Kasumi-1 (cell line): ENCODE results near the gene DLGAP1.

ENCODE experiments used
- DNase-seq, 2 experiments: peaks; one replicate each; lab custom pipeline; 2025; lab: John Stamatoyannopoulos, UW

The DLGAP1 gene

DNA sequence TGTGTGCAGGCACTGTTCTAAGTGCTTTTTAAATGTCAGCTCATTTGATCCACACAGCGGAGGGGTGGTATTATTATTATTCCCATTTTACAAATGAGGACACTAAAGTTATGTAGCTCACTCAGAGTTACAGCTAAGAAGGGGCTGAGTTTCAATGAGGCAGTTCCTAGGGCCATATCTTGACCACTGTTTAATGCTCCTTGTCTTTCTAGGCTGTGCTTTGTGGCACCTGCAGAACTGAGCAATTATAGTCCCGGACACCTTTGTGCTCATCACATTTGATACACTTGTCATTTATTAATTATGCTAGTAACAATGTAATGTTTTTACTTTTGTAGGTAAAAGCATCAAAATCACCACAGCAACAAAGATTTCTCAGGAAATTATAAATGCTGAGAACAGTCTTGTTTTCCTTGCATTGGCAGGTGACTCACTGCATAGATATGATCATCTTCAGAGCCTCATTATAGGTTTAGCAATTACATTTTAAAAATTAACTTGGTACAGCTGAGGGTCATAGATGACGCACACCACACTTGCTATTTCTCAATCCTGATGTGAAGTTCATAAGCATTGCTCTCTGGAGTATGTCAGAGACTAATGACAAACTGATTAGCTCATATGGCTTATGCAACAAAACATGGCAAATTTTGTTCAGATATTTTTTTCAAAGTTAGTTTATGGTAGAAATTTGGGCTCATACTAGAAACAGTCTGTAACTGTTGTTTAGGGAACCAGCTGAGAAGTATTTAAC, 638.3 kb downstream of the DLGAP1 start:
- DNase-seq, result no peak

DNA sequence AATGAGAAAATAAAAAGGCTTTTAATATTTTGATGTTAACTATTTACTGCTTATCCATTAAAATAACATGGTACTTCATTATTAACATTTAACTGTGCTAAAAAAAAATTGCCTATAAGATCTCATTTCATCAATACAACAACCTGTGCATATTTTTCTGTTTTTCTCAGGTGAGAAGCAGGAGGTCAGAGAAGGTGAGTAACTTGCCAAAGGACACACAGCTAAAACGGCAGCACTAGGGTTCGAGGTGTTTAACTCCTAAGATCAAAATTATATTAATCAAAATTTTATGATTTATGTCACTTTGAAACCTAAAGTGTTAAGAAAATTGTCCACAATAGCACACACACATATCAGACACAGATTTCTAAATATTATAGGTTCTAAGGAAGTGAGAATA, 639.1 kb downstream of the DLGAP1 start:
- no peak for DNase-seq

DNA sequence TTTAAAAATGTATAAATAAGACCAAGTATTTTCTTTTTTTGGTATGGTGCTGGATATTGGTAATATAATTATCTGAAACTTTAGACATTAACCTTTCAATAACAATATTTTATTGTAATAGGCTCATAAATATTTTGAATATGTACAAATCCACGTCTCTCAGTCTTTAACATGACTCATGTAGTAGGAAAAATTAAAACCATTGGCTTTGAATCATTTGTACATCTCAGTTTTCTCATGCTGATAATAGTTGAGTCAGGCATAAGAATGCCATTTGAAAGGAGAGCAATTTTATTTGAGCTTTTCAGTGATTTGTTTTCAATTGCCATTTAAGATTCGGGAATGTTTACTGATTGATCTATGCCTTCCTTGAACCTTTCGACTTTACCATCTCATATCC, 640.3 kb downstream of the DLGAP1 start:
- DNase-seq, result no peak

DNA sequence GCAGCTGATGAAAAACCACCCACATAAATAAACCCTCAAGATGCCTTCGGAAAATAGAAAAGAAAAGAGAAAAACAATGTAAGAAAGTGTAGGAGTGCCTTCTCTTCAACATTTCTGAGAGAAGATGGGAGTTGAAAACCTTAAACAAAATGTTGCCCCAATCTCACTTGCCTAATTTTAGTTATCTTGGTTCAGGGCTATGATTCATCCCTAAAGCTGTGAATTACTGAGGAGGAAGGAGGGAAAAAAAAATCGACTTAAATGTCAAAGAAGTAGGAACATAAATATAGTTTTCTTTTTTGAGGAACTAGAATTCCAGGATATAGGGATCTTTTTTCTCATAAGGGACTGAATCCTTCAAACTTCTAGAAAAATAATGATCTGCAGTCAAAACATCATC, 644.8 kb downstream of the DLGAP1 start:
- DNase-seq, result no peak

DNA sequence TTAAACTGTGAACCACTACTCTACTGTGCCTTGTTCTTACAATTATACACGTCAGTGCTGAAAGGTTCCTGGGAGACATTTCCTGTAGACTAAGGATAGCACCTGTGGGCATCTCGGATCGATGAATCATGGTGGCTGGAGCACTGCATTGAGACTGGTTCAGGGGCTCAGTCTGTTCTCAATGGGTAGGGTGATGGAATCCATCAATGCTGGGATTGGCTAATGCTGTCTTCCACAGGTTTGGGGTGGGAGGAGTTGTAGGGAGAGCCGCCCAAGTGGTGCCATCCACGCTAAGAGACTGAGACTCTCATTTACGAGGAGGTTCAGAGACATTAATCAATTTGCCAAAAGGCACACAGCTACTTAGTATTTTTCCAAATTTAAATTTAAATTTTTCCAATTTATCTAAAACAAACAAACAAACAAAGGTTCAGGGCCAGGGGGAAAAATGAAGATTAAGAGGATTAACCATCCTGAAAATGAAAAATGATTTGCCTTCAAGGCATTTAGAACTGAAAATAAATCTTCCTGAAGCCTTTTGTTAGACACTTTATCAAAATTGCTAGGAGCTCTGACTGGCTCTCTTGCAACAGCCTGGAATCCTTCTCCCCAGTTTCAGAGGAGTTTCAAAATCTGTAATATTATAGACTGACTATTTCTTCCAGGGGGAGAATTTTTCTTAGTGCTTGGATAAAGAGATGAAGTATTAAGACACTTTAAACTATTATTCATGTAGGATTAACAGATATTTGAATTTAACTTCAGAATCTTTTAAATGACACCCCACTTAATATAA, 645.9 kb downstream of the DLGAP1 start:
- no peak for DNase-seq

DNA sequence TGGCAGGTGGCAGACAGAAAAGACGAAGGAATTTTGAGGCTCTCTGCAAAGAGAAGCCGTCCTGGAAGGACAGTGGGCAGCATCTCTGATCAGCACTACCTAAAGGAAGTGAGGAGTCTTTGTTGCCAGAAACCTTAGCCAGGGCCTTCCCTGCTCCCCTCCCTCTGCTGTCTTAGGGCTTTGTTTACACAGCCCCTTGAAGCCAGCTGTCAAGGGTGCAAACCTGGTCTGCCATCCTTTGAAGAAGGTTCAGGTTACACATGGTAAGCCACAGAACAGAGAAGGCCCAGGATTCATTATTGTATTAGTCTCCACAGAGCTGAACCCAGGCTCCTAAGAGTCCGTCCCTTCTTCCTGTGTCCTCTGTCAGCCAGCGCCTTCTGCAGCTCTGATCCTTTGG, 648.5 kb downstream of the DLGAP1 start:
- DNase-seq, result no peak

DNA sequence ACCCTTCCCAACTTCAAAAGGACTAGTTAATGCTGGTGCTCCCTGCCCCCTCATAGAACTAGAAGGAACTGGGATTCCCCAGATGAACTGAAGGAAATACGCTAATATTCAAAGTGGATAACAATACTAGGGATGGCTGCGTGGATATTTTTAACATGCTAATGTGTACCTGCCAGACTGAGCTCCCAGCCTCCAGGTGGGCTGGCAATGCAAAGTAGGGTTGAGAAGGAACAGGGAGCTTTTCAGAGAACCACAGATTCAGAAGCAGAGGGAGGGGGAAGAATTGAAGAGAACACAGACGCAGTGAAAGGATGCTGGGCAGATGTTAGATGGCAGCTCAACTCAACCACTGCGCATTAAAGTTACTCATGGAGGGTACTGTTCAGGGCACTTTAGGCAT, 650.8 kb downstream of the DLGAP1 start:
- no peak for DNase-seq

DNA sequence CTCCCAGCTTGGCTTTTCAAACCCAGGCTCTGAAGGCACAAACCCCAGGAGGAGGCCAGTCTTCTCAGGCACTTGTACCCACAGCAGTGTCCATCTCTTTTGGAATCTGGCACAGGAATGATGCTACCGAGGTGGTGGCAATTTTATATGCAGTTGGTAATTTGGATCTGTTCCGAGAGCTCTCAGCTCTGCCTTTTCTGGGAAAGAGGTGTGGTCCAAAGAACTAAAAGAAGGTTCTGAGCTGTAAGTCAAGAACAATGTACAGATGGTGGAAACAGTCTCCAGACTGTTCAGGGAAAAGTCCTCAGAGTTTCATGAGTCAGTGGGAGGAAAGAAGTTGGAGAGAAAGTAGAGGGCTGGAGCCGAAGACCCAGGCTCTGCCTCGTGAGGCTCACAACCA, 651.8 kb downstream of the DLGAP1 start:
- no peak for DNase-seq

DNA sequence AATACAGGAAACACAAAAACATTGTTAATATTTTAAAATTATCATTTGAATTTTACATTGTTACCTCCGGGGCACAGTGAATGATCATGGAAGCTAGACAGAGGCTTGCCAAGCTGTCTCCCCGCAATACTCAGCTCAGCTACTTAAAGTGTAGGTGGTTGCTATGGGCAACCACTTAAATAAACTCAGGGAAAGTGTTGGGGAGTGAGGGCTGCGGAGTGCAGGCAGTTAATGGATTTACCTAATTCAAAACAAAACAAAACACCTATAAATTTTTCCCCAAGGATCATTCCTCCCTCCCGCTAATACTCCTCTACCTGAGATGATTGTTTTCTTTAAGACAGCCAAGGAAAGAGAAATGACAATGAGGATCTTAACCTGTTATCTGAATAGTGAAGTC, 655.6 kb downstream of the DLGAP1 start:
- DNase-seq, result no peak

DNA sequence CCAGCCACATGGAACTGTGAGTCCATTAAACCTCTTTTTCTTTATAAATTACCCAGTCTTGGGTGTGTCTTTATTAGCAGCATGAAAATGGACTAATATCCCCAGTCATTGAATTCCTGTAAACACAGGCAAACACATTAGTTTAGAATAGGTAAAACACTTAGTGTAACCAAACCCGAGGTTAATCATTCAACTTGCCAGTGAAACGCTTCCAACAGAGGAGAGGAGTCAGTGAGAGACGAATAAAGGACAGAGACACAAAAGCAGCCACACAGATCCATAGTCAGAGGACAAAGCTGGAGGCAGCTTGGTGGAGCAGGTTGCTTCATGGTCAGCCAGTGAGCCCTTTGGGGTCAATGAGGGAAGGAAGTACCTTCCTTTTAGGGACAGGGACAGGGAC, 657.1 kb downstream of the DLGAP1 start:
- DNase-seq, result no peak

DNA sequence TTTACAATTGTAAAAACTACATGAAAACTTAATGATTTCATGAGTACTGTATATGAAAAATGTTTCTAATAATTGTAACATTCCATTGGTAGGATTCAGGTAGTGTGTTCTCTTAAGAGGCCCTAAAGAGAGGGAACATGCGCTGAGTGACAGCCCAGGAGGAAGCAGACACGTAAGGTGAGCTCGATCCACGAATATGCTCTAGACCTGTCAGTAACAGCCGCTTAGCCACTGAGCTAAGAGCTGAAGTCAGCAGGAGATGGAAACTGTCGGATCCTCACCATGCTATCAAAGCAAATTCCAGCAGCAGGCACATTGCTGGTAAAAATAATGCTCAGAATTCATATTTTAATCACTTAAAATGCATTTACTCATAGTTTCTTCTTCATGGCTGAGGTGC, 658.7 kb downstream of the DLGAP1 start:
- DNase-seq, result no peak

DNA sequence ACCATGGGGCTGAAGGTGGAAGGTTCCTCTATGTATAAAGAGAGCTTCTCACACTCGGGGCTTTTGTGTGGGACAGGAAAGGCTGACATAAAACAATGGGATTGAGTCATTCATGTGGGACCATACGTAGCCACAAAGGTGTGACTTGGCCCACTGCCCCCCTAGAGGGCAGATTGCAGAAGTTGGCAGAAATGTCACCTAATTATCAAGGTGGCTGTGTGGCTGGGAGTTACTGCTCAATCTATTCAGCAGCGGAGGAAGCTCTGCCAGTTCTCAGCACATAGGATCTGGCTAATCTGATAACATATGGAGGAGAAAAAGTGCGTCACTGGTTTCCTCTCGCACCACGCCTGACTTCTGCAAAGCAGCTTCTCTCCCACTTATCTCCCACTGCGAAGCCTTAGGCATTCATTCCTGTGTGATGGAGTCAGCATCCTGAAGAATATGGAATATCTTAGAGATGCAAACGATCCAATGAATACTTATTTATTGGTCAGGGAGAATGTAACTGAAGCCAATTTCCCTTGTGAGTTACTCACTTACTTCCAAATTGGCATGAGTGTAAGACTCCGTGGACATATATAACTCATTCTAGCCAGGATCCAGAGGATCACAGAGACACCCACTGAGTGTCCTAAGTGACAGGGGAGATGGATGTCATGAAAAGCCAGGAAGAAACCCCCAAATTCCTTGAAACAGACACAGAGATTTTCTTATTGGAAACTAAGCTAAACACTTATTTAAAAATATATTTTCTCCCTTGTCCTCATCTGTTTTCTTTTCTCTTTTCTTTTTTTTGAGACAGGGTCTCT, 660.4 kb downstream of the DLGAP1 start:
- no peak for DNase-seq

DNA sequence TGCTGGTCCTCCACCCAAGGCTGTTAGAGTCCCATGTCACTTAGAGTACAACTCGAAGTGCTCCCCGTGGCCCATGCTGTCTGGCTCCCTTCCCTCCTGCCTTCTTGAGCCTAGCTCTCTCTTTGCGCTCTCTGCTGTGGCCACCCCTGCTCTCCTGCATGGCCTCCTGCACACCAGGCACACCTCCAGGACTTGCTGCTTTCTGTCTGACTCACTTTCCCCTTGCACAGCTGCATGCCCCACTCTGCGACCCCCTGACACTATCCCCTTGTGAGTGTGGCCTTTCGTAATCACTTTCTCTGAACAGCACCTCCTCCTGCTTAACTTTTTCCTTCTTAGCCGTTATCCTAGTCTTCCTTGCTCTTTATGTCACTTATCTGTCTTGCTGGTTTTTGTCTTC, 661.6 kb downstream of the DLGAP1 start:
- DNase-seq, result no peak

DNA sequence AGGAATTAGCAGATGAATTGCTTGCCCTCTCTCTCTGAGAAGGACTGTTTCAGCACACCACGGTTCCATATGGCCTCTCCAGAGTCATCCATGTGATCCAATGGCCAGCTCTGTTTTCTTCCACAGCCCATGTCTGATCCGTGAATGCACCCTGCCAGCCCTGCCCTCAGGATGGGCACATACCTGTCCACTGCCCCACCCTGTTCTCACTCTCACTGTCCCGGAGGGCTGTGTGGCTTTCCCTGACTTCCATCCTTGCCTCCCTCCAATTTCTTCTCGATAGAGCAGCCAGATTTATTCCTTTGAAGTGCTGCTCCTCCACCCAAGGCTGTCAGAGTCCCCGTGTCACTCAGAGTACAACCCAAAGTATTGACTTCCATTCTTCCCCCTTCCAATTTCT, 662.0 kb downstream of the DLGAP1 start:
- DNase-seq, result no peak

DNA sequence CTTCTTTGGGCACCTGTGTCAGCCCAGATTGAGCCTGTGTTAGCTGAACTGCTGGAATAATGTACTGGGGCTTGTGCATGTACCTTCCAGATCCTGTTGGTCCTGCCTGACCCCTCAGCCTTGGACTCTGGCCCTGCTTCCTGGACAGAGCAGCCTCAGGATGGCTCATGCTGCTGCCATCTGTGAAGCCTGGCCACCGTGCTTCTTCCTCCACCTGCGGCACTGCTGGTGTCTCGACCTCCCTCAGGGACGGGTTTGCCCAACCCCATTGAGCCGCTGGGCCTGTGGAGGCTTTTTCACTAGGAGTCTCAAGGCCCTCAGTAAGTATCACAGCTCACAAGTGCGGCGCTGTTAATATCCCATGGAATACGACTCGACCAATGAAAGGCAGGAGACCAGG, 662.4 kb downstream of the DLGAP1 start:
- DNase-seq, result no peak

DNA sequence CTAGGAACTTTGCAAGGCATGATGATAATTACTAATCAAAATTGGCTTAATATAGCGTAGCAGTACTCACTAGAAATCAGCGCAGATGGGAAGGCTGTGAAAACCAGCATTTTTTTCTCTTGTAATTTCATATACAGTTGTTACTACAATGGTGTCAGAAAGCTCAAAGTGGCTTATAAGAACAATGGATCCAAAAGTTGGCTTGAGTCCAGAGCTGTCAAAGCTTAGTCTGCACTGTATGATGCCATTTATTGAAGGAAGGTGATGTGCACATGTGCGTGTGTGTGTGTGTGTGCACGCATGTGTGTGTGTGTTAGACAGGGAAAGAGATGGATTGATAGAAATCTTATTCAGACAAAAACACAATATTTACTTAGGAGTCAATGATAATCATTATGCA, 663.9 kb downstream of the DLGAP1 start:
- no peak for DNase-seq

DNA sequence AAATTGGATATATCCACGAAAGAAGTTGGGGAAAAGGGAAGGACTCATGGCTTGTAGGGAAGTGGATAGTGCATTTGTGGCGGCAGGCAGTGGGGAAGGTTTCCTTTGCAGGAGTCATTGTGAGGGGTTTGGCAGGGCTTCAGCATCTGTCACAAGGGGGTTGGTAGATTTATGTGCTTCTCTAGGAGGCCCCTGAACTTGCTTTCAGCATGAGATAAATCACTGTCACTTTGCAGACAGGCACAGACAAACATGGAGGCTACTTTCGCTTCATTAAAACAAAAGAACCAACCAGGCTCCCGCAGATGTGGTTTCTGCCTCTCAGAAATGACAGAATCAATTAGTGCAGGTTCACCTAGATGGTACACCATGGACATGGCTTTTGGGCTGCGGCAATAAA, 664.4 kb downstream of the DLGAP1 start:
- DNase-seq, result no peak

DNA sequence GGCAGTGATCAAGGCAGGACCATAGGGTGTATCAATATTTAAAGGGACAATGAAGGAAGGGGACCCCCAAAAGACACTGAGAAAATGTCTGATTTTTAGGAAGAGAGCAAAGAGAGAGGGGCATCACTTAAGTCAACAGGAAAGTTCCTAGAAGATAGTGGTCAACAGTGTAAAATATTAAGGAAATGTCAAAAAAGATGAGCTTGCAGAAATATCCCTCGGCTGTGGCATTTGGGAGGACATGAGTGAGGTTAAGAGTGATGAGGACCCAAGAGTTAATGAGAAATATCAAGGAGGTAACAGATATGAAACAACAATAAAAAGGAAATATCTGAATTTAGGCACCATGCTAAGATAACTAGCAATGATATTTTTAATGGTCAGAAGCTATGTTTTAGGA, 665.6 kb downstream of the DLGAP1 start:
- DNase-seq, result no peak

DNA sequence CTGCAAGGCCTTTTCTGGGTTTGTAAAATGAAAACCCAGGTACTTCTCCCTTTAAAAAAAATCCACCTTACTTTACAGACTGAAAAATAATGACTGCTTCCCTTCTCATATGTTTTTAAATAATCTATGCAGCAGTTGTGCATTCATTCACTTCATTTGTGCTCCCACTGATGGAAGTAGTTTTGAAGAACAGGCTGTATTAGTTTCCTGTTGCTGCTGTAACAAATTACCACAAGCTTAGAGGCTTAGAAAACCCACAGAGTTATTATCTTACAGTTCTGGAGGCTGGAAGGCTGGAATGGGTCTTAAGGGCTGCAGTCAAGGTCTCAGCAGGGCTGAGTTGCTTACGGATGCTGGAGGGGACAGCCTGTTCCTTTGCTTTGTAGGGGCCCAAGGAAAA, 670.2 kb downstream of the DLGAP1 start:
- no peak for DNase-seq

DNA sequence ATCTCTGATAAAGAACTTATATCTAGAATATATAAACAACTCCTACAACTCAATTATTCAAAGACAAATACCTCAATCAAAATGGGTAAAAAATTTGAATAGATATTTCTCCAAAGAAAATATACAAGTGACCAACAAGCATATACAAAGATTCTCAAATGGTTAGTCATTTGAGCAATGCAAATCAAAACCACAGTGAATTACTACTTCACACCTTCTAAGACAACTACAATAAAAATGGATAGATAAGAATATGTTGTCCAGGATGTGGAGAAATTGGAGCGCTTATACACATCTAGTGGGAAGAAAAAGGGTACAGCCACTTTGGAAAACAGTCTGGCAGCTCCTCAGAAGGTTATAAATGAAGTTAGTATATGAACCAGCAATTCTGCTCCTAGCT, 672.2 kb downstream of the DLGAP1 start:
- DNase-seq, result no peak

DNA sequence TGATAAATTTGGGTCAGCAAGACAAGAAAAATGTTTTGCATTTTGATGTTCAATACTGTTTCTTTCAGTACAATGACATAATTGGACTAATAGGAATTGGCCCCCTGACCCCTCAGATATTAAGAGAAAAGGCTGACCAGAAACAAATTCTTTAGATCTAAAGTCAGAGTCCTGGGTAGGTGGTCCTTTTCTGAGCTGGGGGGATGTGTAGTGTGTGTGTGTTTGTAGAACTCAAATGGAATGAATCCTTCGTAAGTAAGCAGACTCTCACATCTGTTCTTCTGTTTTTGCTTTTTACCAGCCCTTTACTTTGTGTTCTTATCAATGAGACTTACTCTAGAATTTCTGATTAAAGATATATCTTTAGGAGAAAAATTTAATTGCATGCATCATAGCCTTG, 677.4 kb downstream of the DLGAP1 start:
- no peak for DNase-seq

DNA sequence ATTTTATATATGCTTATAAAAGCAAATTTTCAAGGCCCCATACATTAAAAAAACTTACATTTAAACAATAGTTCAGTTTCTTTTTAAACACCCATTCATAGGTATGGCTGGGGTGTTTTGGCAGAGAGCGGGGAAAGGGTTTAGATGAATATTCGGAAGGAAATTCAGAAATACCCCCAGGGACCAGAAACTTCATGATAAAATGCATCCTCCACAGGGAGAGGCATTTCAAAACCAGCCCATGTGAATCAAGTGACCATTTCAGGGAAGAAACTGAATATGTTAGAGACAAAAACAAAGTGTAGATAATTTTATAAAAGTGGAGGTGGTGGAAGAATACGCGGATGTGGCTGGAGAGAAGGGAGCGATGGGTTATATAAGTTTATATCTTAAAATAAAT, 678.0 kb downstream of the DLGAP1 start:
- DNase-seq, result no peak

DNA sequence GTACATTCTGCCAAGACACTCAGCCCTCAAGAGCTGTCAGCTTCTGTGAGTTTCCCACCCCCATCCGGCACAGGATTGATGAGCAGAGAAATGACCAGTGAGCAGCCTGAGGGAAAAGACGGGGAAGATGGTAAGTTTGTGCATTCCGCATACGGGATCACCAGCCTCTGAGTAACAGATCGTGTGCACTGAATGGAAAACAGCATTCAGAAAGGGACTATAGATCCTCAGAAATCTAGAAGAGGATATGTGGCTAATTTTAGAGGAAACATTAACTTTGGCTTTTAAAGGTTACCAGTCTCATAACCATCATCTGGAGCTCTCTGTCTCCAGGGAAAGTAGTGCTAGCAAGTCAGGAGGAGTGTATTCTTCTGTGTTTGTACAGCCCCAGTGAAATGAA, 679.1 kb downstream of the DLGAP1 start:
- DNase-seq, result no peak
